Hindlimb muscle (tissue), 1 donor: ENCODE data around the gene ABCF1. TPM values are rescaled to one million over a fixed set of nuclear protein-coding genes. Genes with fewer than 3 reads are reported as not detected.
A peak's percentile ranks its signal among the peaks of the same experiment; 100 is the strongest.

Experiments
- DNase-seq: peaks from one replicate; pipeline ENCODE4 v3.0.0-alpha.2; 2013
- polyA plus RNA-seq: library from polyadenylated mRNA; unstranded; fragments of 120-200 nt; gene quantifications from one replicate; pipeline ENCODE4 v1.2.1, GENCODE V29; 2013; ENCODE audit not compliant: insufficient read length

Gene ABCF1
- polyA plus RNA-seq, 1 donor: 54.8 TPM

GRCh38 chr6:30626484-30627366, 55.5 kb downstream of the ABCF1 start, which contains the start of gene ATAT1:
TSS of gene ATAT1 (plus strand) at chr6:30626874.
- DNase-seq: peak; percentile 91

GRCh38 chr6:30635834-30636233, 64.6 kb downstream of the ABCF1 start:
- DNase-seq: no peak

- DNase-seq: no peak
Measured at GRCh38 chr6:30640481-30640880, 69.2 kb downstream of the ABCF1 start.

GRCh38 chr6:30641048-30641447, 69.8 kb downstream of the ABCF1 start:
- no peak for DNase-seq

Other genes with a start within 250 kb of the ABCF1 start
- 7.2 TPM for gene TRIM39, start 244.5 kb upstream of the ABCF1 start, polyA plus RNA-seq
- gene RPP21, start 226.3 kb upstream of the ABCF1 start, polyA plus RNA-seq: 18.8 TPM
- 86.9 TPM for gene HLA-E, start 81.9 kb upstream of the ABCF1 start, polyA plus RNA-seq
- gene GNL1, start 15.0 kb upstream of the ABCF1 start, polyA plus RNA-seq: 57.1 TPM
- gene PRR3, start 14.1 kb upstream of the ABCF1 start, polyA plus RNA-seq: 22.3 TPM
- 37.0 TPM for gene PPP1R10, start 45.8 kb downstream of the ABCF1 start, polyA plus RNA-seq
- 59.6 TPM for gene MRPS18B, start 46.4 kb downstream of the ABCF1 start, polyA plus RNA-seq
- gene ATAT1, start 55.4 kb downstream of the ABCF1 start, polyA plus RNA-seq: 21.3 TPM
- 15.5 TPM for gene C6orf136, start 75.7 kb downstream of the ABCF1 start, polyA plus RNA-seq
- gene DHX16, start 101.6 kb downstream of the ABCF1 start, polyA plus RNA-seq: 27.7 TPM
- gene PPP1R18, start 115.2 kb downstream of the ABCF1 start, polyA plus RNA-seq: 41.8 TPM
- 41.9 TPM for gene NRM, start 119.5 kb downstream of the ABCF1 start, polyA plus RNA-seq
- 27.0 TPM for gene MDC1, start 145.8 kb downstream of the ABCF1 start, polyA plus RNA-seq
- 777 TPM for gene TUBB, start 148.9 kb downstream of the ABCF1 start, polyA plus RNA-seq
- 120 TPM for gene FLOT1, start 171.2 kb downstream of the ABCF1 start, polyA plus RNA-seq
- 13.0 TPM for gene IER3, start 173.1 kb downstream of the ABCF1 start, polyA plus RNA-seq